Erythroblast (primary cell): Measurements from ENCODE around the gene PHKB.

Experiments used
- GATA1 ChIP-seq: IDR thresholded peaks from 2 replicates; pipeline ENCODE4 v1.6.1; 2011; ENCODE audit warnings: low read depth, mild to moderate bottlenecking, control low read depth, low read length, moderate library complexity
- POLR2A ChIP-seq: IDR thresholded peaks from 2 replicates; pipeline ENCODE4 v1.6.1; 2011; ENCODE audit warnings: mild to moderate bottlenecking, low read length

- no peak for TF ChIP-seq POLR2A
- TF ChIP-seq GATA1: no peak
Observed at GRCh38 chr16:47611848-47612493, 150.8 kb downstream of the PHKB start.
